GM19043 (cell line): Measurements from ENCODE around the gene RSAD2.
"Not testable (repeated sequence)": the region's sequence is repeated elsewhere in the genome, so short reads cannot be mapped to it uniquely, and the experiment has no call there.

Source experiments
- ATAC-seq: cut with Tn5 transposase; IDR thresholded peaks from one replicate; pipeline ENCODE4 v1.9.1; 2021; ENCODE audit warnings: low read depth; ENCODE audit not compliant: unreplicated experiment

The RSAD2 gene

DNA sequence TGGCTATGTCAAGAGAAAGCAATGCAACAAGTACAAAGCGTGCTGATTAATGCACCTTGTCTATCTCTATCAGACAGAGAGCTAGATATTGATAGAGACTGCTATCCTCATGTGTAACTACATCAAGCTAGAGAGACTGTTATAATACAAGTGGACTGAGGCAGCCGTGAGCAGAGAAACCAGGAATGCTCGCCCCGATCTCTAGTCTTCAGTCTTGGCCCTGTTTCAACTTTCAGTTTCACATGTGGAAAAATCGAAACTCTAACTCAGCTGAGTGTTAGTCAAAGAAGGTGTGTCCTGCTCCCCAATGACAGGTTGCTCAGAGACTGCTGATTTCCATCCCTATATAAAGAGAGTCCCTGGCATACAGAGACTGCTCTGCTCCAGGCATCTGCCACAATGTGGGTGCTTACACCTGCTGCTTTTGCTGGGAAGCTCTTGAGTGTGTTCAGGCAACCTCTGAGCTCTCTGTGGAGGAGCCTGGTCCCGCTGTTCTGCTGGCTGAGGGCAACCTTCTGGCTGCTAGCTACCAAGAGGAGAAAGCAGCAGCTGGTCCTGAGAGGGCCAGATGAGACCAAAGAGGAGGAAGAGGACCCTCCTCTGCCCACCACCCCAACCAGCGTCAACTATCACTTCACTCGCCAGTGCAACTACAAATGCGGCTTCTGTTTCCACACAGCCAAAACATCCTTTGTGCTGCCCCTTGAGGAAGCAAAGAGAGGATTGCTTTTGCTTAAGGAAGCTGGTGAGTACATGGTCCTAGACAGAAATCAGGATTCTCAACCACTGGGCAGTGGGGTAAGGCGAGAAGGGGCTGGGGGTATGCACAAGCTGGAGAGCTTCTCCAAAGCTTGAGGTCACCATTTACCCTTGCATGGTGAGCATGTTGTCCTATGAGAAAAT is at the start of gene RSAD2:
Gene RSAD2, plus strand, starts transcription at position 376 of the 903 bp plus-strand sequence. Its CDS starts 24 bp downstream, at position 400.
- ATAC-seq: peak; percentile 65

GRCh38 chr2:6828299-6828584 is 49.3 kb upstream of the RSAD2 start:
- no peak for ATAC-seq

DNA sequence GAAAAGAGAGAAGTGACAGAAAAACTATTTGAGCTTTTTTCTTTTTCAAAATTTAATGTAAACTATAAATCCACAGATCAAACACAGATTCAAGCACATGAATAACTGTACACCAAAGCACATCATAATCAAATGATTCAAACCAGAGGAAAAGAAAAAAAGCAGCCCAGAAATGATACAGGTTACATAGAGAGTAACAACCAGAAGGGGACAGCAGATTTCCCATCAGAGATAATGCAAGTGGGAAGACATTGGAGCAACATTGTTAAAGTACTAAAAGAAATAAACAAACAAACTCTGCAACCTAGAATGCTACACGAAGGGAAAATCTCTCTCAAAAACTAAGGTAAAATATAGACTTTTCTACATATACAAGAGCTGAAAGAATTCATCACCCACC is 46.3 kb upstream of the RSAD2 start:
- ATAC-seq: no peak

GRCh38 chr2:6832596-6833299 is 44.8 kb upstream of the RSAD2 start:
- no peak for ATAC-seq

DNA sequence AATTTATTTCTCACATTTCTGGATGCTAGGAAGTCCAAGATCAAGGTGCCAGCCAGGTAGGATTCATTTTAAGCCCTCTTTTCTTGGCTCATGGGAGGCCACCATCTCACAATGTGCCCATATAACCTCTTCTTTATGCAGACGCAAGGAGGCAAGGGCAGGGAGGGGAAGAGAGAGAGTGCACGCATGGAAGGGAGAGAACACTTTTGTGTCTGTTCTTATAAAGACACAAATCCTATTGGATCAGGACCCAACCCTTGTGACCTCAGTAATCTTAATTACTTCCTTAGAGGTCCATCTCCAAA is 44.3 kb upstream of the RSAD2 start:
- ATAC-seq: no peak

DNA sequence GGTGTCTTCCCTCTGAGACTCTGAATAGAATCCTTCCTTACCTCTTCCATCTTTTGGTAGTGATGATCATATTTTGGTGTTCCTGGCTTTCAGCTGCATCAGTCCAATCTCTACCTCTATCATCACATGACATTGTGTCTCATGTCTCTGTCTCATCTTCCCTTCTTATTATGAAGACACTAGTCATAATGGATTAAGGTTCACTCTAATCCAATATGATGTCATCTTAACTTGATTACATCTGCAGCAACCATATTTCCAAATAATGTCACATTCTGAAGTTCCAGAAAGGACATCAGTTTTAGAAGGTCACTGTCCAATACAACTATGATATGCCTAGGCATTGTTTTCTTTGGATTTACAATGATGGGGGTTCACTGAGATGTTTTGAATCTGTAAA is 43.4 kb upstream of the RSAD2 start:
- ATAC-seq: no peak

- ATAC-seq: no peak
Measured at GRCh38 chr2:6835467-6835866, 42.1 kb upstream of the RSAD2 start.

DNA sequence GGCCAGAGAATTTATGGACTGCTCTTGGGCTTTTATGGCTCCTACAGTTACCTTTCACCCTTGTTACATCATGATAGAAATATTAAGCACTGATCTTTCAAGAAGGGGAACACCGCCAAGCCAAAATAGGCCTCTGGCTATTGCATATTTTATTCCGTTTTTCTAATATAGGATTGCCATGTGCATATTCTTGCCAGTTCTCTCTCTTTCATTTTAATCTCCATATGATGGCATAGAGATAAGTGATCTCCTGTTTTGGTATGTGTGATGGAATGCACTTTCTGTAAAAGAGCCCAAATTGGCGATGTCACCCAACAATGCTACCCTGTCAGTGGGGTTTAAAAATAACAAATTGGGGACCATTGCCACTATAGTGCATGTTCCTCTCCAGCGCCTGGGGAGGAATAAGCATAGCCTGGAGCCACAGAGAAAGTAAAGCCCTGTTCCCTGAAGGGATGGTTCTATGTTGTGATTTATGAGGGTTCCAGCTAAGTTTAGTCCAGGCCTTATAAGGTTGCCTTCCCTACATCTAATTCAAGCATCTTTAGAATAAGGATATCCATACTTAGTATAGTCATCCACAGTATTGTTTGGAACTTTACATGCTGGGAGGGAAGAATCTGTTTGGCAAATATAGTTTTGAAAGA is 38.8 kb upstream of the RSAD2 start:
- no peak for ATAC-seq

DNA sequence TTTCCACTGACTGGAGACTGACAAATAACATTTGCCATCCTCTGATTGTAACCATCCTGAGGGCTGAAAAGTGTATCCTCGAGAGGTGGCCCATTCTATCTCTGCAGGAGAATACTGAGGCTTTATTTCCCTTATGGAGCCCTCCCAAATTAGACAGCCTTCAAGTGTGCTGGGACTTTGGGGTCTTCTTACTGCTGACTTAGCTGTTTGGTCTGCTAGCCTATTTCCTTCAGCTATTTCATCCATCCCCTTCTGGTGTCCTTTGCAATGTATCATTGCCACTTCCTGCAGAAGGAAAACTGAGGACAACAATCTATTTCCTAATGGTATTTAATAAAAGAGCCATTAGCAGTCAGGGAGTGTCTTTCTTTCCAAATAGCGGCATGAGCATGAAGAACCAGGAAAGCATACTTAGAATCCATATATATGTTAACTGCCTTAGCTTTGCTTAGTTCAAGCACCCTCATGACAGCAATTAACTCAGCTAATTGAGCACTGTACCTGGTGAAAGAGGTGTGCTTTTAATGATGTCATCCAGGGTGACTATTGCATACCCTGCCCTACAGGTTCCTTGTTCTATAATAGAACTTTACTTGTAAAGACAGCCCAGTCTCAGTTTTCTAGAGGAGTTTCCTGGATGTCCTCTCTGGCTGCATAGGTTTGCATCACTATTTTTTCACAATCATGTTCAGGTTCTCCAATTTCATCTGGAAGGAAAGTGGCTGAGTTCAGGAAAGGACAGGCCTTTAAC is 35.9 kb upstream of the RSAD2 start:
- no peak for ATAC-seq

- ATAC-seq: no peak
Measured at GRCh38 chr2:6845312-6845711, 32.3 kb upstream of the RSAD2 start.

DNA sequence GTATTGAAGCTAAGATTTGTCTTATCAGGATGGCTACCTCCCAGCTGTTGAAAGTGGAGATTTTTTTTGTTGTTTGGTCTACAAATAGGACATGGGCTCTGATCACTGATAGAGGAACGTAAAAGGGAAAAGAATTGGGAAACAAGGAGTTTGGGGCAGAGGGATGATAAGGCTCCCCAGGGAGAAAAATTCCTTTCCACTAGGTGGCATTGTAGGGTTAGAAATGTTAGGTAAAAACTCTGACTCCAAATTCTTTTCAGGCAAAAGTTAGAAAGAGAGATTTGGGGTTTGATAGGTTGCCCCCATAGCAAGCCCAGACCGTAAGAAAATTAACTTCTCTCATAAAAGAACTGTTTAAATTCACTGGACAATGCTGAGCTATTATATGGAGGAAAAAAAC is 31.7 kb upstream of the RSAD2 start:
- no peak for ATAC-seq

GRCh38 chr2:6846540-6846939 is 31.0 kb upstream of the RSAD2 start:
- no peak for ATAC-seq

DNA sequence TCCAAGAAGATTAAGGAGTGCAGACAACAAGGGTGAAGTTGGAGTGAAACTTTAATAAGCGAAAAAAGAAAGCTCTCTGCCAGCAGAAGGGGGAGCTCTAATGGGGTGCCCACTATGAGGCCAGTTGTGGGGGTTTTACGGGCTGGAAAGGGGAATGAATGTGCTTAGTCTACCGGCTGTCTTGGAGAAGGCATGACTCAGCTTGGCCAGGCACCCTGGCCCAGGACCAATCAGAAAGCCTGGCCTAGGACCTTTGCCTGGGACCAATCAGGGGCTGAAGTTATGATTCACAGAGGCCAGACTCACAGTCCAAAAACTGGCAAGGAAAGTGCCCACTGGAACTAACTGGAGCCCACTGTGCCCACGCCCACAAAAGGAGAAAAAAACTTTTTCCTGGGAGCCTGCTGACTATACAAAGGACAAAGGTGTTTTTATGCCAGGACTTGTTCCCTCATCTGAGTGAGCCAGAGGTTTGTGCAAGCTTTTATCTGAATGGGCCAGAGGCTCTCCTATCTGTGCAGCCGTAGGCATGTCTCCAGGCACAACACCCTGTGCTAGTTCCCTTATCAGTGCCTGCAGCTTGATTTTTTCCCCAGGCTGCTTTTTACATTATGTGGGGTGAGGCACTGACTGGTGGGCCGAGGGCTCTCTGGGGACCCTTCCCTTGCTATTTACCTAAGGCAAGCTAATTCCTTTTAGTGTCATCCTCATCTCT is 30.5 kb upstream of the RSAD2 start:
- ATAC-seq: no peak

DNA sequence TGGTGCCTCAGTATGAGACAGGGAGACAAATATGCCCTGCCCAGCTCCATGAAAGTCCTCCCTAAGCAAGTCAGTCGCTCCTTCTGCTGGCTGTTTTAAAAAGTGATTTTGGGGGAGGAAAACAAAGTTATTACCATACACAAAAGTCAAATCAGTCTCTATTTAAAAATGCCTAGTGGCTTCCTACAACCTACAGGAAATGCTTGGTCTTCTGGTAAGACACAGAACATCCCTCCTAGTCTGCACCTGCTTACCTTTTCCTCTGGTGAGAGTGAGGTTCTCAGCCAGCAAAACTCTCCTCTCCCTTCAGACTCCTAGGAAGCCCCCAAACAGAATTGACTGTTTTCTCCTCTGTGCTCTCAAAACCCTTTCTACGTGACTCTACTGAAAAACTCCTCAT is 25.4 kb upstream of the RSAD2 start:
- ATAC-seq: no peak

DNA sequence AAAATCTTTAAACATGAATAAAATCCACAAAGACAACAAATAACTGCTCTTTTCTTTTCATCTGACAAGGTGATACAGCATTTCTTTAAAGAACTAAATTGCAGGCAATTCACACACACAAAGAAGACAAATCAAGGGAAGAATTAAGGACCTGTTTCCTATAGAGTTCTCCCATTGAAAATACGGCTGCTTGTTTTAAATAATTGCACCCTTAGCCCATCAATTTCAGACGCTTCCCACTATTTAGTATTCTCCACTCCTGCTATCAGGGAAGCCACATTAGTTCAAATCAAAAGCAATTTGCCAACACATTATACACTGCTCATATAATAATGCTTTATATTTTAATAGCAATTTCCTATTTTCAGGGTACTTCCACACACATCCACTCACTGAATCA is 23.2 kb upstream of the RSAD2 start:
- ATAC-seq: no peak

DNA sequence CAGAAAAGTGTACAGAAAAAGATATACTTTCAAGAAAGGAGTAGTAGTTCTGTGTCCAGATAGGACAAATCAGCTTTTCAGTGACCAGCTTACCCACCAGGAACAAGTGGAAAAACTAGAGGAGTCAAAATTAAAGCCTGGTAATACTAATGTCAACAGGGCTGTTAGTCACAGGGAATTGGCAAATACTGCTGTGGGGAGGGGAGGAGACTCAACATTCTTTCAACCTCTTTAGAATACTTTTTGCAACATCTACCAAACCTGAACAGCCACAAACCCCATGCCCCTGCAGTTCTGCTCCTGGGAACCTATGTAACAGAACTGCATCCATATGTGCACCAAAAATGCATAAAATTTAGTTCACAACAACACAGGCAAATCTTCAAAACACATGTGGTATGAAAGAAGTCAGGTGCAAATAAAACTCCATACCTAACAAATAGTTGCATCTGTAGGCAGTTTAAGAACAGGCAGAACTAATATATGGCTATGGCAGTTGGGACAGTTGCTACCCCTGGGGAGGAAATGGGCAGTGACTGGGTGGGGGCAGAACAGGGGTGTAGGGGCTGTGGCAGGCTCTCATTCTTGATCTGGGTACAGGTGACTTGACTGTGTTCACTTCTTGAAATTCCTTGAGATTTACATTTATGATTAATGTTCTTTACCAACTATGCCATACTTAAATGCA is 21.6 kb upstream of the RSAD2 start:
- no peak for ATAC-seq

GRCh38 chr2:6856548-6856920 is 21.0 kb upstream of the RSAD2 start:
- ATAC-seq: no peak

DNA sequence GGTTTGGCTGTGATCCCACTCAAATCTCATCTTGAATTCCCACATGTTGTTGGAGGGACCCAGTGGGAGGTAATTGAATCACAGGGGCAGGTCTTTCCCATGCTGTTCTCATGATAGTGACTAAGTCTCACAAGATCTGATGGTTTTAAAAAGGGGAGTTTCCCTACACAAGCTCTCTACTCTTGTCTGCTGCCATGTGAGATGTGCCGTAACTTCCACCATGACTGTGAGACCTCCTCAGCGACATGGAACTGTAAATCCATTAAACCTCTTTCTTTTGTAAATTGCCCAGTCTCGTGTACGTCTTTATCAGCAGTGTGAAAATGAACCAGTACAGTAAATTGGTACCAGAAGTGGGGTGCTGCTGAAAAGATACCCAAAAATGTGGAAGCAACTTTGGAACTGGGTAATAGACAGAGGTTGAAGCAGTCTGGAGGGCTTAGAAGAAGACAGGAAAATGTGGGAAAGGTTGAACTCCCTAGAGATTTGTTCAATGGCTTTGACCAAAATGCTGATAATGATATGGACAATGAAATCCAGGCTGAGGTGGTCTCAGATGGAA is 19.0 kb upstream of the RSAD2 start:
- ATAC-seq: not testable (repeated sequence)

DNA sequence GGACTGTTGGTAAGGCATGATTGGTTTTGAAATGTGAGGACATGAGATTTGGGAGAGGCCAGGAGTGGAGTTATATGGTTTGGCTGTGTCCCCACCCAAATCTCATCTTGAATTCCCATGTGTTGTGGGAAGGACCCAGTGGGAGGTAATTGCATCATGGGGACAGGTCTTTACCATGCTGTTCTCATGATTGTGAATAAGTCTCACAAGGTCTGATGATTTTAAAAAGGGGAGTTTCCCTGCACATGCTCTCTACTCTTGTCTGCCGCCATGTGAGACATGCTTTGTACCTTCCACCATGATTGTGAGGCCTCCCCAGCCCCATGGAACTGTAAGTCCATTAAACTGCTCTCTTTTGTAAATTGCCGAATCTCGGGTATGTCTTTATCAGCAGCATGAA is 17.3 kb upstream of the RSAD2 start:
- no peak for ATAC-seq

DNA sequence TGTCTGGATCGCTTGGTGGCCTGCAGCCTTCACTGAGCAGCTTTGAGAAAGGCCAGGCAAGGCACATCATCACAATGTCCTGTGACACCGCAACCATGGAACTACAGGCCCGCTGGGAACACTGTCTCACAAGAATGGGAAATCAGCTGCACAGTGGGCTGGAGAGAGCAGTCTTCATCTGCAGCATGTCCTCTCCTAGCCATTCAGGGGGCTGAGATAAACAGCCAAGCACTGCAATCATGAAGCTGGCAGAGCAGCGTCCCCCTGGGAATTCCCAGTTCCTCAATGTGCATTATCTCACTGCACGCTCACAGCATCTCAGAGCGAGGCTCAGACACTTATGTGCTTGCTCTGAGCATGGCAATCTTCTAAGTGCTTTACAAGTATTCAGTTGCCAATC is 13.8 kb upstream of the RSAD2 start:
- no peak for ATAC-seq
